H7 (cell line): Measurements from ENCODE around the gene DCUN1D2. TPM values are rescaled to one million over a fixed set of nuclear protein-coding genes. Genes with fewer than 3 reads are reported as not detected.
A peak's percentile ranks its signal among the peaks of the same experiment; 100 is the strongest.

Experiments used
- DNase-seq: peaks from one replicate; pipeline ENCODE4 v3.0.0; 2012
- H3K27me3 ChIP-seq: 2 replicates; pipeline ENCODE4 v1.6.0; 2011; ENCODE audit warnings: mild to moderate bottlenecking, low read length; ENCODE audit not compliant: control insufficient read depth, insufficient read depth
- H3K36me3 ChIP-seq: replicated peaks from 2 replicates; pipeline ENCODE4 v1.5.1; 2011; ENCODE audit warnings: low read length; ENCODE audit not compliant: control insufficient read depth, insufficient read depth
- H3K4me3 ChIP-seq: 2 replicates; pipeline ENCODE4 v1.5.1; 2011; ENCODE audit warnings: low read depth, mild to moderate bottlenecking, control low read depth, low read length, moderate library complexity; ENCODE audit not compliant: insufficient read depth
- total RNA-seq: library from RNA; depleted of rRNA; stranded (reverse); fragments of >200 nt; shearing (Covaris generic); gene quantifications from 2 replicates; pipeline ENCODE4 v1.2.3, GENCODE V29; 2014

Gene DCUN1D2
- total RNA-seq, 1 experiment from 2014 or later, result 15.5 TPM

- no peak for DNase-seq
- Histone ChIP-seq H3K36me3 (peaks cover 17% of the 10 kb centered on the region), H3K27me3 (no peaks in the 10 kb centered on the region), H3K4me3 (no peak overlapping the region)
Measured at GRCh38 chr13:113507505-113508345, 17.2 kb upstream of the DCUN1D2 start.

GRCh38 chr13:113506871-113507388, 16.4 kb upstream of the DCUN1D2 start:
- DNase-seq, result no peak
- peaks cover 19% of the 10 kb centered on the region for H3K36me3 ChIP-seq
- no peaks in the 10 kb centered on the region for H3K27me3 ChIP-seq
- no peak overlapping the region for H3K4me3 ChIP-seq

- Histone ChIP-seq H3K27me3 (no peaks in the 10 kb centered on the region), H3K36me3 (peaks cover 22% of the 10 kb centered on the region), H3K4me3 (no peak overlapping the region)
- DNase-seq, result no peak
Measured at GRCh38 chr13:113506025-113506685, 15.6 kb upstream of the DCUN1D2 start.

GRCh38 chr13:113502686-113503085, 12.2 kb upstream of the DCUN1D2 start:
- Histone ChIP-seq H3K4me3 (no peak overlapping the region), H3K36me3 (peaks cover 31% of the 10 kb centered on the region), H3K27me3 (no peaks in the 10 kb centered on the region)
- no peak for DNase-seq

- Histone ChIP-seq H3K36me3 (peaks cover 38% of the 10 kb centered on the region), H3K4me3 (no peak overlapping the region), H3K27me3 (no peaks in the 10 kb centered on the region)
- DNase-seq, result no peak
Measured at GRCh38 chr13:113500530-113501265, 10.2 kb upstream of the DCUN1D2 start.

GRCh38 chr13:113499936-113500335, 9.4 kb upstream of the DCUN1D2 start:
- Histone ChIP-seq H3K36me3 (peaks cover 38% of the 10 kb centered on the region), H3K27me3 (no peaks in the 10 kb centered on the region), H3K4me3 (no peak overlapping the region)
- no peak for DNase-seq

- Histone ChIP-seq H3K4me3 (no peak overlapping the region), H3K36me3 (peaks cover 35% of the 10 kb centered on the region), H3K27me3 (no peaks in the 10 kb centered on the region)
- no peak for DNase-seq
Measured at GRCh38 chr13:113498905-113499304, 8.4 kb upstream of the DCUN1D2 start.

- DNase-seq, result no peak
- Histone ChIP-seq H3K36me3 (peaks cover 28% of the 10 kb centered on the region), H3K27me3 (no peaks in the 10 kb centered on the region)
Measured at GRCh38 chr13:113497217-113497616, 6.7 kb upstream of the DCUN1D2 start.

GRCh38 chr13:113495494-113496210, 5.1 kb upstream of the DCUN1D2 start:
- peak overlapping the region; percentile 18; the same call in 1 of the 2 replicates for H3K4me3 ChIP-seq
- peak; percentile 76 for DNase-seq
- H3K36me3 ChIP-seq, result peaks cover 21% of the 10 kb centered on the region
- no peaks in the 10 kb centered on the region for H3K27me3 ChIP-seq

More at GRCh38 chr13:113497217-113497616, 6.7 kb upstream of the DCUN1D2 start:
- H3K4me3 ChIP-seq, result no peak overlapping the region

- no peak for DNase-seq
- H3K27me3 ChIP-seq, result no peaks in the 10 kb centered on the region
- peaks cover 10% of the 10 kb centered on the region for H3K36me3 ChIP-seq
- H3K4me3 ChIP-seq, result no peak overlapping the region
Measured at GRCh38 chr13:113493315-113493951, 2.9 kb upstream of the DCUN1D2 start.

GRCh38 chr13:113491982-113492381, 1.5 kb upstream of the DCUN1D2 start:
- peaks cover 4% of the 10 kb centered on the region for H3K36me3 ChIP-seq
- DNase-seq, result no peak
- H3K27me3 ChIP-seq, result no peaks in the 10 kb centered on the region
- peak overlapping the region; percentile 89 for H3K4me3 ChIP-seq

GRCh38 chr13:113491418-113491883, 940 bp upstream of the DCUN1D2 start:
- peak; percentile 82 for DNase-seq
- H3K4me3 ChIP-seq, result peak overlapping the region; percentile 89
- H3K36me3 ChIP-seq, result peaks cover 2% of the 10 kb centered on the region
- no peaks in the 10 kb centered on the region for H3K27me3 ChIP-seq
